Brain microvascular endothelial cell (primary cell): Measurements from ENCODE around the gene GLRA3.
"Not testable (repeated sequence)": the region's sequence is repeated elsewhere in the genome, so short reads cannot be mapped to it uniquely, and the experiment has no call there.

Source experiments
- DNase-seq: peaks from one replicate; pipeline ENCODE4 v3.0.0-alpha.2; 2020
- H3K27ac ChIP-seq: fragments of 250-450 bp; sonication (Bioruptor Pico); 2 replicates; pipeline ENCODE4 v1.5.1; 2020; ENCODE audit warnings: mild to moderate bottlenecking, moderate library complexity
- H3K27me3 ChIP-seq: fragments of 250-450 bp; sonication (Bioruptor Pico); replicated peaks from 2 replicates; pipeline ENCODE4 v1.5.1; 2020; ENCODE audit warnings: mild to moderate bottlenecking
- H3K36me3 ChIP-seq: fragments of 250-450 bp; sonication (Bioruptor Pico); replicated peaks from 2 replicates; pipeline ENCODE4 v1.5.1; 2020; ENCODE audit warnings: mild to moderate bottlenecking
- H3K4me3 ChIP-seq: 2 replicates; pipeline ENCODE4 v1.5.1; 2011; ENCODE audit warnings: low read depth, mild to moderate bottlenecking, control low read depth, low read length, moderate library complexity
- in situ Hi-C: cut with HindIII; loops from 2 replicates; pipeline ENCODE4 v1.10.0; 2017; ENCODE audit warnings: low sequenced_read_pairs, low pct_ligation_motif_present
- TF ChIP-seq, protein P1 (sequence below): IDR thresholded peaks from 2 replicates; pipeline ENCODE4 v1.5.1; 2011; ENCODE audit warnings: low read depth, mild to moderate bottlenecking, moderate library complexity, low read length, control low read depth, inconsistent platforms; ENCODE audit errors: missing control alignments

The GLRA3 gene

DNA sequence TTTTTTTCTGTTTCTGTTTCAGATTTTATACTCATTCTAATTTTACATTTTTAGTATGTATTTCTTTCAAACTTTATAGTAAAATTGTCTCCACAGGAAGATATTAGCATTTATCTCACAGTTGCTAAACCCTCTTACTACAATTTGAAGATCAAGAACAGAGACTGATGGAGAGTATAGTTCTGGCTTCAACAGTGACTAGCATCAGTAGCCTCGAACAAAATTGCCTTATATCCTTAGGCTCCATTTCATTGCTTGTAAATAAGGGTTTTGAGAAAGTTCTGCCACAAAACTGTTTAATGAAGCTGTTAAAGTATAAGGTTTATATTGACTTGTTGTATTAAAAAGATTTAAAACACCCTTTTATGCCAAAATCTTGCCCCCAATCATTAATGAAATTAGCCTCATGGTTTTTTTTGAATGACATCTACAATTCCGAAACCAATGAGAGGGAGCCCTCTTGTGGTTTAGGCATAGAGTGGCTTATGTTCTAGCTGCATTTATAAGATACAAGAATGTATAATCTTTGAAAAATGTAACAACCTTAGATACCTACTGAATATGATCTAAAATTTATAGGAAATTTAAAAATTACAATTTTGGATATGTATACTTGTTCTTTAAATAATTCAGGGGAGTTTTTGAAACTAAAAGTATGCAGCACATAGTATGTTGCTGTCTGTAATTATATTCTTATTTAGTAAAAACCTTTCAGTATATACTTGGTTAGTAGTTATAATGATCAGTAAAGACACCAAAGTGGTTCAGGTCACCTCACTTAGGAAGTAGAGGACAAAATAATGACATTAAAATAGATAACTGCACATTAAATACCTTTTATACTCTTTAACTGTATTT, 196.9 kb downstream of the GLRA3 start:
- Histone ChIP-seq H3K27me3 (no peaks in the 10 kb centered on the region), H3K4me3 (no peak overlapping the region), H3K27ac (no peak overlapping the region), H3K36me3 (no peaks in the 10 kb centered on the region)
- in situ Hi-C loops: loop anchor here (25.0 kb wide), 1 partner anchor 270 kb away; no protein-coding TSS in a partner anchor
- DNase-seq: peak; percentile 40
- TF ChIP-seq, protein P1, sequence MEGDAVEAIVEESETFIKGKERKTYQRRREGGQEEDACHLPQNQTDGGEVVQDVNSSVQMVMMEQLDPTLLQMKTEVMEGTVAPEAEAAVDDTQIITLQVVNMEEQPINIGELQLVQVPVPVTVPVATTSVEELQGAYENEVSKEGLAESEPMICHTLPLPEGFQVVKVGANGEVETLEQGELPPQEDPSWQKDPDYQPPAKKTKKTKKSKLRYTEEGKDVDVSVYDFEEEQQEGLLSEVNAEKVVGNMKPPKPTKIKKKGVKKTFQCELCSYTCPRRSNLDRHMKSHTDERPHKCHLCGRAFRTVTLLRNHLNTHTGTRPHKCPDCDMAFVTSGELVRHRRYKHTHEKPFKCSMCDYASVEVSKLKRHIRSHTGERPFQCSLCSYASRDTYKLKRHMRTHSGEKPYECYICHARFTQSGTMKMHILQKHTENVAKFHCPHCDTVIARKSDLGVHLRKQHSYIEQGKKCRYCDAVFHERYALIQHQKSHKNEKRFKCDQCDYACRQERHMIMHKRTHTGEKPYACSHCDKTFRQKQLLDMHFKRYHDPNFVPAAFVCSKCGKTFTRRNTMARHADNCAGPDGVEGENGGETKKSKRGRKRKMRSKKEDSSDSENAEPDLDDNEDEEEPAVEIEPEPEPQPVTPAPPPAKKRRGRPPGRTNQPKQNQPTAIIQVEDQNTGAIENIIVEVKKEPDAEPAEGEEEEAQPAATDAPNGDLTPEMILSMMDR: peak; percentile 71

DNA sequence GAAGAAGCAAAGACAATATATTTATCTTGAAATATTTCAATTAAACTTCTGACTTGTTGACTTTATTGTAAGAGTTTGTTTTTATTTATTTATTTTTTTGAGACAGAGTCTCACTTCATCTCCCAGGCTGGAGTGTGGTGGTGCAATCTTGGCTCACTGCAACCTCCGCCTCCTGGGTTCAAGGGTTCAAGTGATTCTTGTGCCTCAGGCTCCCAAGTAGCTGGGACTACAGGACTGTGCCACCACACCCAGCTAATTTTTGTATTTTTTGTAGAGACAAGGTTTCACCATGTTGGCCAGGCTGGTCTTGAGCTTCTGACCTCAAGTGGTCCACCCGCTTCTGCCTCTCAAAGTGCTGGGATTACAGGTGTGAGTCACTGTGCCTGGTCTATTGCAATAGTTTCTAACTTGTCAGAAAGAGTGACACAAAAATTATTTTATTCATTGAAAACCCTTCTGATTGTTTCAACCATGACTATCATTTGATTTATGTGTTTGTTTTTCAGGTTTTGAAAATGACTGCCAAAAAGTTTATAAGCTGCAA, 199.1 kb downstream of the GLRA3 start:
- H3K4me3 ChIP-seq, H3K27me3 ChIP-seq, H3K27ac ChIP-seq, DNase-seq, H3K36me3 ChIP-seq: not testable (repeated sequence)
- in situ Hi-C loops: loop anchor here (25.0 kb wide), 1 partner anchor 268 kb away; no protein-coding TSS in a partner anchor

DNA sequence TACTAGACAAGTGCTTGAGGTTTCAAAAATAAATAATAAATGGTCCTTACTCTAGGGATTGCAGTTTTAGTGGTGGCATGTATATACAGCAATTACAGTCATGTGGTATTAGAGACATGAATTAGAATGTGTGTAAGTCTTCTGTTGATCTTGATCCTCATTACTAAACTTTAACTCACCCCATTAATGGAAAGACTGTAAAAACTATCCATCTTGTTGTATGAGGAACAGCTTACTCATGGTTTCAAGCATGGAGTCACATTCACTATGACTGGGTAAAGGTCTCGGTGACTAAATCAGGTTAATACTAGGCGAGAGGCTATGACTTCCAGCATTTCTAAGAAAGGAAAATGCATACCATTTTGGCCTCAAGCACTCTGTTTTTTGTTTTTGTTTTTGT, 199.8 kb downstream of the GLRA3 start:
- TF ChIP-seq, protein P1: no peak
- Histone ChIP-seq H3K27me3 (no peaks in the 10 kb centered on the region), H3K27ac (no peak overlapping the region), H3K36me3 (no peaks in the 10 kb centered on the region), H3K4me3 (no peak overlapping the region)
- DNase-seq: no peak
- in situ Hi-C loops: loop anchor here (25.0 kb wide), 1 partner anchor 267 kb away; no protein-coding TSS in a partner anchor

- Histone ChIP-seq H3K27ac (no peak overlapping the region), H3K4me3 (no peak overlapping the region), H3K27me3 (no peaks in the 10 kb centered on the region), H3K36me3 (no peaks in the 10 kb centered on the region)
- in situ Hi-C loops: loop anchor here (25.0 kb wide), 1 partner anchor 266 kb away; no protein-coding TSS in a partner anchor
- no peak for DNase-seq
- TF ChIP-seq, protein P1: no peak
Observed at GRCh38 chr4:174628191-174628590, 200.9 kb downstream of the GLRA3 start.

GRCh38 chr4:174627473-174627872, 201.6 kb downstream of the GLRA3 start:
- in situ Hi-C loops: loop anchor here (25.0 kb wide), 1 partner anchor 265 kb away; no protein-coding TSS in a partner anchor
- Histone ChIP-seq H3K4me3 (no peak overlapping the region), H3K27me3 (no peaks in the 10 kb centered on the region), H3K27ac (no peak overlapping the region), H3K36me3 (no peaks in the 10 kb centered on the region)
- TF ChIP-seq, protein P1: no peak
- DNase-seq: no peak

GRCh38 chr4:174626342-174627008, 202.6 kb downstream of the GLRA3 start:
- TF ChIP-seq, protein P1: no peak

More at GRCh38 chr4:174626342-174627008, 202.6 kb downstream of the GLRA3 start:
- DNase-seq: no peak
- in situ Hi-C loops: loop anchor here (25.0 kb wide), 1 partner anchor 264 kb away; no protein-coding TSS in a partner anchor
- Histone ChIP-seq H3K27ac (no peak overlapping the region), H3K36me3 (no peaks in the 10 kb centered on the region), H3K4me3 (no peak overlapping the region), H3K27me3 (no peaks in the 10 kb centered on the region)
